ENCODE data around the gene KCNN2. TPM values are rescaled to one million over a fixed set of nuclear protein-coding genes. Genes with fewer than 3 reads are reported as not detected.

The KCNN2 gene
- total RNA-seq, 1 experiment from 2014 or later = 0.15 TPM

GRCh38 chr5:114544561-114544960 lies 182.7 kb downstream of the KCNN2 start:
- no peak for DNase-seq (ENCODE audit: low read depth)
